Thymus (tissue), 11 donors: Measurements from ENCODE around the gene TMEM41B. TPM values are rescaled to one million over a fixed set of nuclear protein-coding genes. Genes with fewer than 3 reads are reported as not detected.

Experiments
- DNase-seq, 9 donors: peaks; one replicate each; pipeline ENCODE4 v3.0.0-alpha.2; 2013; ENCODE audit warnings: low spot score in 9 of 9, low read depth in 6 of 9, missing footprints in 1 of 9
- H3K27ac ChIP-seq, 2 donors: one replicate each; pipeline ENCODE4 v1.5.1; 2013; ENCODE audit warnings: control low read depth in 1 of 2, low read depth in 1 of 2, low read length in 1 of 2, mild to moderate bottlenecking in 1 of 2, moderate library complexity in 1 of 2
- H3K27me3 ChIP-seq, 2 donors: one replicate each; pipeline ENCODE4 v1.5.1; 2013; ENCODE audit warnings: low read length in 1 of 2; ENCODE audit not compliant: control insufficient read depth in 2 of 2, insufficient read depth in 1 of 2
- H3K36me3 ChIP-seq, 2 donors: one replicate each; pipeline ENCODE4 v1.5.1; 2013; ENCODE audit warnings: low read length in 1 of 2, mild to moderate bottlenecking in 1 of 2, moderate library complexity in 1 of 2; ENCODE audit not compliant: control insufficient read depth in 2 of 2, insufficient read depth in 2 of 2
- H3K4me1 ChIP-seq, 2 donors: one replicate each; pipeline ENCODE4 v1.5.1; 2013; ENCODE audit warnings: low read length in 2 of 2; ENCODE audit not compliant: control insufficient read depth in 2 of 2, insufficient read depth in 2 of 2
- H3K4me3 ChIP-seq, 2 donors: one replicate each; pipeline ENCODE4 v1.5.1; 2013; ENCODE audit warnings: low read length in 2 of 2, control low read depth in 1 of 2, mild to moderate bottlenecking in 1 of 2
- H3K9me3 ChIP-seq, 2 donors: one replicate each; pipeline ENCODE4 v1.5.1; 2013; ENCODE audit warnings: low read length in 1 of 2, mild to moderate bottlenecking in 1 of 2; ENCODE audit not compliant: control insufficient read depth in 2 of 2, insufficient read depth in 1 of 2
- WGBS: extraction: QIAGEN DNeasy Blood & Tissue Kit; methylation state at CpG from one replicate; pipeline ENCODE4 v1.1.7; 2013; 5-methylcytosine and 5-hydroxymethylcytosine counted together
- polyA plus RNA-seq: library from polyadenylated mRNA; stranded (reverse); fragments of 200-250 nt; gene quantifications from one replicate; pipeline ENCODE4 v1.2.3, GENCODE V29; 2013
- total RNA-seq: library from RNA; stranded (reverse); fragments of 120-200 nt; gene quantifications from one replicate; pipeline ENCODE4 v1.2.4, GENCODE V29; 2013
- donor health status: healthy.

The TMEM41B gene
- total and polyA plus RNA-seq, 2 donors, result 24.9 to 36.6 TPM

GRCh38 chr11:9315078-9315688, 790 bp upstream of the TMEM41B start:
- H3K27me3 ChIP-seq, result peaks cover 0 to 4% of the 10 kb centered on the region in 2 donors
- DNase-seq, result no peak
- 68% methylated on average over 16 of the region's 16 CpGs for WGBS

GRCh38 chr11:9313648-9314290, 624 bp downstream of the TMEM41B start:
- H3K4me3 ChIP-seq, result peak overlapping the region; percentile 95 to 99
- H3K4me1 ChIP-seq, result peaks cover 3 to 14% of the 10 kb centered on the region in 2 donors
- H3K27me3 ChIP-seq, result peaks cover 0 to 2% of the 10 kb centered on the region in 2 donors
- peak overlapping the region; percentile 94 for H3K27ac ChIP-seq
- DNase-seq, result peak in 7 of 9 donors; percentile 11 to 53 (median 26)
- 3% methylated on average over 27 of the region's 27 CpGs for WGBS
- no peaks in the 10 kb centered on the region for H3K36me3 ChIP-seq
- H3K9me3 ChIP-seq, result no peaks in the 10 kb centered on the region

More at GRCh38 chr11:9315078-9315688, 790 bp upstream of the TMEM41B start:
- Histone ChIP-seq H3K4me3 (peak overlapping the region; percentile 95 to 99), H3K4me1 (peaks cover 3 to 14% of the 10 kb centered on the region in 2 donors), H3K27ac (peak overlapping the region; percentile 80 to 93), H3K9me3 (no peaks in the 10 kb centered on the region), H3K36me3 (no peaks in the 10 kb centered on the region)

GRCh38 chr11:9310485-9311090, 3.8 kb downstream of the TMEM41B start:
- no peak for DNase-seq
- 97% methylated on average over 3 of the region's 3 CpGs for WGBS
- H3K27ac ChIP-seq, result no peak overlapping the region
- H3K27me3 ChIP-seq, result no peaks in the 10 kb centered on the region
- peaks cover 3 to 14% of the 10 kb centered on the region in 2 donors for H3K4me1 ChIP-seq
- no peaks in the 10 kb centered on the region for H3K36me3 ChIP-seq
- H3K9me3 ChIP-seq, result no peaks in the 10 kb centered on the region
- no peak overlapping the region for H3K4me3 ChIP-seq

DNA sequence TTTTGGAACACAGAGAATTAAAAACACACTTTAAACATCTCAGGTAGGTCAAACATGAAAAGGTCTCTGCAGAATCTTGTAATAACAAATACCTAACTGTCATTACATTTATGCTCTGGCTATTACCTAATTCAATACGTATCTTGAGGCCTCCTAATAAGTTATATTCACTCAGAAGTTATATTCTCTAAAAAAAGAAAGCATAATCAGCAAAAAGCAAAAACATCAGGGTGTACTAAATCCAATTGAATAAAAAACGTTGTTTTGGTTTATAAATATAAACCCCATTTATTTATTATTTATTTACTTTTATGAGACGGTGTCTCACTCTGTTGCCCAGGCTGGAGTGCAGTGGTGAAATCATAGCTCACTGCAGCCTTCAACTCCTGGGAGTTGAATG, 10.2 kb downstream of the TMEM41B start:
- Histone ChIP-seq H3K9me3 (no peaks in the 10 kb centered on the region), H3K27me3 (no peaks in the 10 kb centered on the region), H3K36me3 (peaks cover under 1 to 3% of the 10 kb centered on the region in 2 donors), H3K27ac (no peak overlapping the region), H3K4me3 (no peak overlapping the region), H3K4me1 (no peaks in the 10 kb centered on the region)
- WGBS, result 98% methylated on average over 3 of the region's 3 CpGs
- DNase-seq, result no peak

DNA sequence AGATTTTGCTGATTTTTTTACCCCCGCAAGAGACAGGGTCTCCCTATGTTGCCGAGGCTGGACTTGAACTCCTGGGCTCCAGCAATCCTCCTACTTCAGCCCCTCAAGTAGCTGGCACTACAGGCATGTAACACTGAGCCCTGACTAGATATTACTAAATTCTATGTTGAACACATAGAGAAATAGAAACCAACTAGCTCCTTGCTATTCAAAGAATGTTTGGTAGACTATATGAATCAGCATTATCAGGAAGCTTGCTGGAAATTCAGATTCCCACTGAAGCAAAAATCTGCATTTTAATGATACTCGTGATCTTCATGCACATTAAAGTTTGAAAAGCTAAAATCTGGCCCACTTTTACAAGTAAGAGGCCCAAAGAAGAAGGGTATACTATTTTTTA, 11.9 kb downstream of the TMEM41B start:
- Histone ChIP-seq H3K4me1 (no peaks in the 10 kb centered on the region), H3K27me3 (no peaks in the 10 kb centered on the region), H3K4me3 (no peak overlapping the region), H3K36me3 (peaks cover 8 to 9% of the 10 kb centered on the region in 2 donors), H3K9me3 (no peaks in the 10 kb centered on the region), H3K27ac (no peak overlapping the region)
- WGBS, result 91% methylated on average over 3 of the region's 3 CpGs
- no peak for DNase-seq

GRCh38 chr11:9301720-9302119, 12.7 kb downstream of the TMEM41B start:
- H3K27ac ChIP-seq, result no peak overlapping the region
- H3K27me3 ChIP-seq, result no peaks in the 10 kb centered on the region
- 94% methylated on average over 10 of the region's 10 CpGs for WGBS
- no peaks in the 10 kb centered on the region for H3K4me1 ChIP-seq
- no peaks in the 10 kb centered on the region for H3K9me3 ChIP-seq
- DNase-seq, result no peak
- no peak overlapping the region for H3K4me3 ChIP-seq
- H3K36me3 ChIP-seq, result peaks cover 9 to 13% of the 10 kb centered on the region in 2 donors

DNA sequence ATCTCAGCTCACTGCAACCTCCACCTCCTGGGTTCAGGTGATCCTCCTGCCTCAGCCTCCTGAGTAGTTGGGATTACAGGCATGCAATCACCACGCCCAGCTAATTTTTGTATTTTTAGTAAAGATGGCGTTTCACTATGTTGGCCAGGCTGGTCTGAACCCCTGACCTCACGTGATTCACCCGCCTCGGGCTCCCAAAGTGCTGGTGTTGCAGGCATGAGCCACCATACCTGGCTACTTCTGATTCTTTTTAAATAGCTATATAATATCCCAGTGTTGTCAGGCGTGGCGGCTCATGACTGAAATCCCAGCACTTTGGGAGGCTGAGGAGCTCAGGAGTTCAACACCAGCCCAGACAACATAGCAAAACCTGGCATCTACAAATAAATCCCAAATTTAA, 20.7 kb downstream of the TMEM41B start:
- Histone ChIP-seq H3K27me3 (no peaks in the 10 kb centered on the region), H3K4me3 (no peak overlapping the region)
- 98% methylated on average over 7 of the region's 7 CpGs for WGBS

GRCh38 chr11:9285850-9286587, 28.4 kb downstream of the TMEM41B start:
- peaks cover 0 to 14% of the 10 kb centered on the region in 2 donors for H3K36me3 ChIP-seq

More for the DNA sequence above, 20.7 kb downstream of the TMEM41B start:
- Histone ChIP-seq H3K27ac (no peak overlapping the region), H3K9me3 (no peaks in the 10 kb centered on the region), H3K36me3 (peaks cover 18 to 23% of the 10 kb centered on the region in 2 donors), H3K4me1 (no peaks in the 10 kb centered on the region)
- no peak for DNase-seq

More at GRCh38 chr11:9285850-9286587, 28.4 kb downstream of the TMEM41B start:
- WGBS, result 98% methylated on average over 14 of the region's 14 CpGs
- Histone ChIP-seq H3K27ac (no peak overlapping the region), H3K4me3 (no peak overlapping the region), H3K4me1 (no peaks in the 10 kb centered on the region), H3K9me3 (no peaks in the 10 kb centered on the region), H3K27me3 (no peaks in the 10 kb centered on the region)
- DNase-seq, result no peak
